Liver (tissue), 9 donors: ENCODE measurements around the gene DMD. TPM values are rescaled to one million over a fixed set of nuclear protein-coding genes. Genes with fewer than 3 reads are reported as not detected.

ENCODE experiments used
- DNase-seq: peaks from one replicate; pipeline ENCODE4 v3.0.0-alpha.2; 2017; ENCODE audit warnings: low spot score
- H3K27ac ChIP-seq, 2 donors: one replicate each; pipeline ENCODE4 v1.7.0; 2013; ENCODE audit warnings: inconsistent platforms in 2 of 2, low read length in 2 of 2, control low read depth in 1 of 2, low read depth in 1 of 2, mild to moderate bottlenecking in 1 of 2
- H3K27me3 ChIP-seq, 4 donors: one replicate each; pipeline versions ENCODE4 v1.6.1 to v1.7.0; 2013; ENCODE audit warnings: low read length in 3 of 4, inconsistent platforms in 1 of 4, mild to moderate bottlenecking in 1 of 4, moderate library complexity in 1 of 4; ENCODE audit not compliant: control insufficient read depth in 4 of 4, insufficient read depth in 4 of 4
- H3K36me3 ChIP-seq, 4 donors: one replicate each; pipeline versions ENCODE4 v1.6.1 to v1.7.0; 2013; ENCODE audit warnings: low read length in 3 of 4, mild to moderate bottlenecking in 3 of 4, low read depth in 1 of 4, moderate library complexity in 1 of 4; ENCODE audit not compliant: control insufficient read depth in 4 of 4, insufficient read depth in 3 of 4
- H3K4me1 ChIP-seq, 4 donors: one replicate each; pipeline versions ENCODE4 v1.6.1 to v1.7.0; 2013; ENCODE audit warnings: low read length in 3 of 4, mild to moderate bottlenecking in 3 of 4, moderate library complexity in 1 of 4; ENCODE audit not compliant: control insufficient read depth in 4 of 4, insufficient read depth in 4 of 4
- H3K4me3 ChIP-seq, 3 donors: one replicate each; pipeline versions ENCODE4 v1.6.1 to v1.7.0; 2013; ENCODE audit warnings: low read length in 3 of 3, control low read depth in 1 of 3, low read depth in 1 of 3, mild to moderate bottlenecking in 1 of 3
- H3K9ac ChIP-seq, 2 donors: one replicate each; pipeline ENCODE4 v1.7.0; 2013; ENCODE audit warnings: low read length in 2 of 2, mild to moderate bottlenecking in 2 of 2, moderate library complexity in 2 of 2, control low read depth in 1 of 2, low read depth in 1 of 2
- H3K9me3 ChIP-seq, 4 donors: one replicate each; pipeline versions ENCODE4 v1.6.1 to v1.7.0; 2013; ENCODE audit warnings: low read length in 3 of 4; ENCODE audit not compliant: control insufficient read depth in 4 of 4
- CTCF ChIP-seq: fragments of 150-350 bp; IDR thresholded peaks from 2 replicates; pipeline ENCODE4 v1.5.1; 2017; ENCODE audit warnings: improper control_type of control experiment, low read depth, low read length; ENCODE audit not compliant: missing input control
- EGR1 ChIP-seq, 2 donors: IDR thresholded peaks; 2 replicates each; pipeline ENCODE4 v1.6.1; 2016 to 2018; ENCODE audit warnings: antibody characterized with exemption in 2 of 2, low read depth in 2 of 2
- FOXA1 ChIP-seq: IDR thresholded peaks from 2 replicates; pipeline ENCODE4 v1.6.1; 2016; ENCODE audit warnings: antibody characterized with exemption
- FOXA2 ChIP-seq: IDR thresholded peaks from 2 replicates; pipeline ENCODE4 v1.6.1; 2016; ENCODE audit warnings: antibody characterized with exemption
- GABPA ChIP-seq, 2 donors: IDR thresholded peaks in 1 of 2; conservative IDR thresholded peaks in 1 of 2; 2 replicates each; pipeline ENCODE4 v1.6.1; 2016; ENCODE audit warnings: antibody characterized with exemption in 2 of 2, mild to moderate bottlenecking in 1 of 2, moderate library complexity in 1 of 2
- HNF4A ChIP-seq, 2 donors: conservative IDR thresholded peaks; 2 replicates each; pipeline ENCODE4 v1.6.1; 2016; ENCODE audit warnings: antibody characterized with exemption in 2 of 2, mild to moderate bottlenecking in 2 of 2
- HNF4G ChIP-seq: IDR thresholded peaks from 2 replicates; pipeline ENCODE4 v1.6.1; 2016; ENCODE audit warnings: antibody characterized with exemption
- JUND ChIP-seq, 2 donors: IDR thresholded peaks; 2 replicates each; pipeline ENCODE4 v1.6.1; 2016; ENCODE audit warnings: antibody characterized with exemption in 2 of 2
- MAX ChIP-seq: IDR thresholded peaks from 2 replicates; pipeline ENCODE4 v1.6.1; 2016; ENCODE audit warnings: antibody characterized with exemption
- NR2F2 ChIP-seq: IDR thresholded peaks from 2 replicates; pipeline ENCODE4 v1.6.1; 2016; ENCODE audit warnings: antibody characterized with exemption
- RAD21 ChIP-seq, 2 donors: IDR thresholded peaks; 2 replicates each; pipeline ENCODE4 v1.6.1; 2016; ENCODE audit warnings: antibody characterized with exemption in 2 of 2, mild to moderate bottlenecking in 2 of 2
- RXRA ChIP-seq, 2 donors: IDR thresholded peaks; 2 replicates each; pipeline ENCODE4 v1.6.1; 2017 to 2018; ENCODE audit warnings: antibody characterized with exemption in 2 of 2, mild to moderate bottlenecking in 1 of 2
- SP1 ChIP-seq: IDR thresholded peaks from 2 replicates; pipeline ENCODE4 v1.6.1; 2018; ENCODE audit warnings: antibody characterized with exemption, mild to moderate bottlenecking
- TAF1 ChIP-seq: conservative IDR thresholded peaks from 2 replicates; pipeline ENCODE4 v1.6.1; 2016; ENCODE audit warnings: antibody characterized with exemption, mild to moderate bottlenecking
- YY1 ChIP-seq: IDR thresholded peaks from 2 replicates; pipeline ENCODE4 v1.6.1; 2016; ENCODE audit warnings: antibody characterized with exemption, mild to moderate bottlenecking
- WGBS: extraction: QIAGEN DNeasy Blood & Tissue Kit; methylation state at CpG from one replicate; pipeline ENCODE4 v1.1.7; 2013; 5-methylcytosine and 5-hydroxymethylcytosine counted together
- polyA plus RNA-seq, 2 donors: library from polyadenylated mRNA; stranded (reverse) in 1 of 2; unstranded in 1 of 2; fragments of 200-250 nt in 1 of 2; fragments of >200 nt in 1 of 2; fragmentation: Nextera tagmentation in 1 of 2; extraction: Ambion mirVana in 1 of 2; gene quantifications; one replicate each; pipeline versions ENCODE4 v1.2.1 to v1.2.3, GENCODE V29; 2013 to 2015
- total RNA-seq, 2 donors: library from RNA; depleted of rRNA; stranded (reverse); fragments of >200 nt; gene quantifications; one replicate each; pipeline ENCODE4 v1.2.3, GENCODE V29; 2014
- TF ChIP-seq, protein P1 (sequence below): IDR thresholded peaks from 2 replicates; pipeline ENCODE4 v1.6.1; 2016; ENCODE audit warnings: antibody characterized with exemption, mild to moderate bottlenecking
- TF ChIP-seq, protein P2 (sequence below): IDR thresholded peaks from 2 replicates; pipeline ENCODE4 v1.6.1; 2016; ENCODE audit warnings: antibody characterized with exemption
- TF ChIP-seq, protein P3 (sequence below): IDR thresholded peaks from 2 replicates; pipeline ENCODE4 v1.6.1; 2016; ENCODE audit warnings: antibody characterized with exemption
- donor health status: healthy.
- donor health status: healthy.
- donor health status: healthy.
- donor health status: healthy.
- donor health status: healthy.

DMD gene
- total and polyA plus RNA-seq, 4 donors: 14.6 to 61.9 (median 23.9) TPM

DNA sequence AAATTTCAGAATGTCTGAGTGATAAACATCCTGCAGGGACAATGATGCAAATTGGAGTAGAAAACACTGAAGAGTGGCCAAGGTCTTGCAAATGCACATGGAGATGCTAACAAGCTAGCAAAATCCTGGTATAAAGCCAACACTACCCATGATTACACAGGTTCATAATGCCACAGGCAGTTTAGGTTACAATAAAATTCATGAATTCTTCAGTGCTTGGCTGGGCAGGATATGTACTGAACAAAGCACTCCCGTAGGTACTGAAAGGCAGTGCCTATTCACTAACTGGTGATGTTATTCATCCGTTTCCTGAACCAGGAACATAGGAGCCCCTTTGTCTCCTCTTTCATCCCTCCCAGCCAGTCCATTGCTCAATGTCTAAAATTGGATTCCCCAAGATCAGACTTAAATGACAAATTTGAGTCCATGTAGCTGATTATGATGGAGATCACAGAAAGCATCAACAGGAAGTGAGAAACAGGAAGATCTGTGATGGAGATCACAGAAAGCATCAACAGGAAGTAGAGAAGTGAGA is 244.5 kb downstream of the DMD start:
- H3K27me3 ChIP-seq: no peaks in the 10 kb centered on the region
- no peaks in the 10 kb centered on the region for H3K36me3 ChIP-seq
- no peak overlapping the region for H3K9ac ChIP-seq
- TF ChIP-seq CTCF (no peak), MAX (no peak), TAF1 (no peak), YY1 (no peak), GABPA (IDR thresholded peaks at IDR 0.05 in 1 of 2, conservative IDR thresholded peaks at IDR 0.05 in 1 of 2) (no peak), FOXA2 (no peak), HNF4A (conservative IDR thresholded peaks at IDR 0.05) (no peak), FOXA1 (no peak), SP1 (no peak), RAD21 (IDR thresholded peaks at IDR 0.05) (no peak), RXRA (IDR thresholded peaks at IDR 0.05) (no peak), HNF4G (no peak), NR2F2 (no peak), EGR1 (IDR thresholded peaks at IDR 0.05; ENCODE audit: low read depth in 2 of 2) (no peak), JUND (IDR thresholded peaks at IDR 0.05) (no peak)
- TF ChIP-seq, protein P1, sequence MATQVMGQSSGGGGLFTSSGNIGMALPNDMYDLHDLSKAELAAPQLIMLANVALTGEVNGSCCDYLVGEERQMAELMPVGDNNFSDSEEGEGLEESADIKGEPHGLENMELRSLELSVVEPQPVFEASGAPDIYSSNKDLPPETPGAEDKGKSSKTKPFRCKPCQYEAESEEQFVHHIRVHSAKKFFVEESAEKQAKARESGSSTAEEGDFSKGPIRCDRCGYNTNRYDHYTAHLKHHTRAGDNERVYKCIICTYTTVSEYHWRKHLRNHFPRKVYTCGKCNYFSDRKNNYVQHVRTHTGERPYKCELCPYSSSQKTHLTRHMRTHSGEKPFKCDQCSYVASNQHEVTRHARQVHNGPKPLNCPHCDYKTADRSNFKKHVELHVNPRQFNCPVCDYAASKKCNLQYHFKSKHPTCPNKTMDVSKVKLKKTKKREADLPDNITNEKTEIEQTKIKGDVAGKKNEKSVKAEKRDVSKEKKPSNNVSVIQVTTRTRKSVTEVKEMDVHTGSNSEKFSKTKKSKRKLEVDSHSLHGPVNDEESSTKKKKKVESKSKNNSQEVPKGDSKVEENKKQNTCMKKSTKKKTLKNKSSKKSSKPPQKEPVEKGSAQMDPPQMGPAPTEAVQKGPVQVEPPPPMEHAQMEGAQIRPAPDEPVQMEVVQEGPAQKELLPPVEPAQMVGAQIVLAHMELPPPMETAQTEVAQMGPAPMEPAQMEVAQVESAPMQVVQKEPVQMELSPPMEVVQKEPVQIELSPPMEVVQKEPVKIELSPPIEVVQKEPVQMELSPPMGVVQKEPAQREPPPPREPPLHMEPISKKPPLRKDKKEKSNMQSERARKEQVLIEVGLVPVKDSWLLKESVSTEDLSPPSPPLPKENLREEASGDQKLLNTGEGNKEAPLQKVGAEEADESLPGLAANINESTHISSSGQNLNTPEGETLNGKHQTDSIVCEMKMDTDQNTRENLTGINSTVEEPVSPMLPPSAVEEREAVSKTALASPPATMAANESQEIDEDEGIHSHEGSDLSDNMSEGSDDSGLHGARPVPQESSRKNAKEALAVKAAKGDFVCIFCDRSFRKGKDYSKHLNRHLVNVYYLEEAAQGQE: no peak
- TF ChIP-seq, protein P2, sequence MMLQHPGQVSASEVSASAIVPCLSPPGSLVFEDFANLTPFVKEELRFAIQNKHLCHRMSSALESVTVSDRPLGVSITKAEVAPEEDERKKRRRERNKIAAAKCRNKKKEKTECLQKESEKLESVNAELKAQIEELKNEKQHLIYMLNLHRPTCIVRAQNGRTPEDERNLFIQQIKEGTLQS: no peak
- TF ChIP-seq, protein P3, sequence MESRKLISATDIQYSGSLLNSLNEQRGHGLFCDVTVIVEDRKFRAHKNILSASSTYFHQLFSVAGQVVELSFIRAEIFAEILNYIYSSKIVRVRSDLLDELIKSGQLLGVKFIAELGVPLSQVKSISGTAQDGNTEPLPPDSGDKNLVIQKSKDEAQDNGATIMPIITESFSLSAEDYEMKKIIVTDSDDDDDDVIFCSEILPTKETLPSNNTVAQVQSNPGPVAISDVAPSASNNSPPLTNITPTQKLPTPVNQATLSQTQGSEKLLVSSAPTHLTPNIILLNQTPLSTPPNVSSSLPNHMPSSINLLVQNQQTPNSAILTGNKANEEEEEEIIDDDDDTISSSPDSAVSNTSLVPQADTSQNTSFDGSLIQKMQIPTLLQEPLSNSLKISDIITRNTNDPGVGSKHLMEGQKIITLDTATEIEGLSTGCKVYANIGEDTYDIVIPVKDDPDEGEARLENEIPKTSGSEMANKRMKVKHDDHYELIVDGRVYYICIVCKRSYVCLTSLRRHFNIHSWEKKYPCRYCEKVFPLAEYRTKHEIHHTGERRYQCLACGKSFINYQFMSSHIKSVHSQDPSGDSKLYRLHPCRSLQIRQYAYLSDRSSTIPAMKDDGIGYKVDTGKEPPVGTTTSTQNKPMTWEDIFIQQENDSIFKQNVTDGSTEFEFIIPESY: no peak
- DNase-seq: no peak
- H3K9me3 ChIP-seq: no peaks in the 10 kb centered on the region
- no peak overlapping the region for H3K4me3 ChIP-seq
- no peaks in the 10 kb centered on the region for H3K4me1 ChIP-seq
- 68% methylated on average over 2 of the region's 2 CpGs for whole genome bisulfite sequencing
- no peak overlapping the region for H3K27ac ChIP-seq
